NCI-H2081 treated with DMSO at 0.1 percent for 48 hours (cell line): ENCODE data around the gene SUSD6.
"Not testable (repeated sequence)": the region's sequence is repeated elsewhere in the genome, so short reads cannot be mapped to it uniquely, and the experiment has no call there.

ENCODE experiments used
- DNase-seq: peaks from one replicate; lab custom pipeline; 2025; lab: John Stamatoyannopoulos, UW

The SUSD6 gene

GRCh38 chr14:69694730-69695281, 83.4 kb downstream of the SUSD6 start:
- DNase-seq: no peak

- DNase-seq: no peak
Measured at GRCh38 chr14:69695322-69696203, 84.2 kb downstream of the SUSD6 start.

GRCh38 chr14:69696204-69696527, 84.8 kb downstream of the SUSD6 start:
- peak; percentile 88 for DNase-seq

- DNase-seq: no peak
Measured at GRCh38 chr14:69696633-69697557, 85.5 kb downstream of the SUSD6 start.

- DNase-seq: no peak
Measured at GRCh38 chr14:69698572-69698971, 87.2 kb downstream of the SUSD6 start.

GRCh38 chr14:69699243-69699642, 87.8 kb downstream of the SUSD6 start:
- DNase-seq: not testable (repeated sequence)

GRCh38 chr14:69699748-69700303, 88.4 kb downstream of the SUSD6 start:
- DNase-seq: peak; percentile 60

GRCh38 chr14:69700575-69700974, 89.2 kb downstream of the SUSD6 start:
- DNase-seq: no peak

GRCh38 chr14:69701291-69701690, 89.9 kb downstream of the SUSD6 start:
- no peak for DNase-seq

- no peak for DNase-seq
Measured at GRCh38 chr14:69701857-69702256, 90.5 kb downstream of the SUSD6 start.

- DNase-seq: no peak
Measured at GRCh38 chr14:69703047-69704039, 91.9 kb downstream of the SUSD6 start.

- DNase-seq: no peak
Measured at GRCh38 chr14:69704319-69704718, 92.9 kb downstream of the SUSD6 start.

- no peak for DNase-seq
Measured at GRCh38 chr14:69705706-69706105, 94.3 kb downstream of the SUSD6 start.

GRCh38 chr14:69708049-69708448, 96.7 kb downstream of the SUSD6 start:
- no peak for DNase-seq

GRCh38 chr14:69708586-69709560, 97.5 kb downstream of the SUSD6 start:
- DNase-seq: no peak

GRCh38 chr14:69710378-69710777, 99.0 kb downstream of the SUSD6 start:
- no peak for DNase-seq

- DNase-seq: peak; percentile 52
Measured at GRCh38 chr14:69711065-69711464, 99.7 kb downstream of the SUSD6 start.

- no peak for DNase-seq
Measured at GRCh38 chr14:69711477-69711876, 100.1 kb downstream of the SUSD6 start.

- no peak for DNase-seq
Measured at GRCh38 chr14:69711881-69712560, 100.6 kb downstream of the SUSD6 start.
